ENCODE data around the gene ELFN2.

ELFN2 gene

GRCh38 chr22:37425800-37426705 lies 1.2 kb downstream of the ELFN2 start:
- in situ Hi-C loops (cut with MboI; ENCODE audit: low sequenced_read_pairs, unreplicated experiment), result no loop called here
- TF ChIP-seq CTCF (IDR thresholded peaks at IDR 0.05; ENCODE audit: borderline replicate concordance, control extremely low read depth, extremely low read depth, insufficient read depth, missing control alignments), result no peak
- no peak for DNase-seq (ENCODE audit: low spot score)

GRCh38 chr22:37425369-37425768 lies 1.9 kb downstream of the ELFN2 start:
- DNase-seq (ENCODE audit: low spot score), result no peak
- in situ Hi-C loops (cut with MboI; ENCODE audit: low sequenced_read_pairs, unreplicated experiment), result no loop called here
- no peak for TF ChIP-seq CTCF (IDR thresholded peaks at IDR 0.05; ENCODE audit: borderline replicate concordance, control extremely low read depth, extremely low read depth, insufficient read depth, missing control alignments)

GRCh38 chr22:37423283-37423682 lies 4.0 kb downstream of the ELFN2 start:
- no peak for DNase-seq (ENCODE audit: low spot score)
- in situ Hi-C loops (cut with MboI; ENCODE audit: low sequenced_read_pairs, unreplicated experiment), result no loop called here
- TF ChIP-seq CTCF (IDR thresholded peaks at IDR 0.05; ENCODE audit: borderline replicate concordance, control extremely low read depth, extremely low read depth, insufficient read depth, missing control alignments), result no peak

- DNase-seq (ENCODE audit: low spot score), result no peak
- in situ Hi-C loops (cut with MboI; ENCODE audit: low sequenced_read_pairs, unreplicated experiment), result no loop called here
- no peak for TF ChIP-seq CTCF (IDR thresholded peaks at IDR 0.05; ENCODE audit: borderline replicate concordance, control extremely low read depth, extremely low read depth, insufficient read depth, missing control alignments)
Observed at GRCh38 chr22:37421468-37421877, 5.8 kb downstream of the ELFN2 start.

- no peak for TF ChIP-seq CTCF (IDR thresholded peaks at IDR 0.05; ENCODE audit: borderline replicate concordance, control extremely low read depth, extremely low read depth, insufficient read depth, missing control alignments)
- in situ Hi-C loops (cut with MboI; ENCODE audit: low sequenced_read_pairs, unreplicated experiment), result no loop called here
- no peak for DNase-seq (ENCODE audit: low spot score)
Observed at GRCh38 chr22:37420686-37421467, 6.4 kb downstream of the ELFN2 start.

- no peak for DNase-seq (ENCODE audit: low spot score)
- no peak for TF ChIP-seq CTCF (IDR thresholded peaks at IDR 0.05; ENCODE audit: borderline replicate concordance, control extremely low read depth, extremely low read depth, insufficient read depth, missing control alignments)
- in situ Hi-C loops (cut with MboI; ENCODE audit: low sequenced_read_pairs, unreplicated experiment), result no loop called here
Observed at GRCh38 chr22:37419969-37420685, 7.2 kb downstream of the ELFN2 start.

Data from GM13976 (cell line).